Endodermal cell (in vitro differentiated cells): ENCODE data around the gene CADM1. TPM values are rescaled to one million over a fixed set of nuclear protein-coding genes. Genes with fewer than 3 reads are reported as not detected.
A peak's percentile ranks its signal among the peaks of the same experiment; 100 is the strongest.

Experiments used
- DNase-seq: peaks from one replicate; pipeline ENCODE4 v3.0.0-alpha.2; 2017
- H3K27ac ChIP-seq: 2 replicates; pipeline ENCODE4 v1.5.1; 2013; ENCODE audit warnings: mild to moderate bottlenecking, low read depth, low read length, moderate library complexity
- H3K27me3 ChIP-seq: 2 replicates; pipeline ENCODE4 v1.6.1; 2013; ENCODE audit warnings: mild to moderate bottlenecking, low read length, moderate library complexity; ENCODE audit not compliant: insufficient read depth, control insufficient read depth, poor library complexity, severe bottlenecking
- H3K36me3 ChIP-seq: 2 replicates; pipeline ENCODE4 v1.7.0; 2013; ENCODE audit warnings: mild to moderate bottlenecking, low read length, moderate library complexity; ENCODE audit not compliant: control insufficient read depth, insufficient read depth
- H3K4me1 ChIP-seq: one replicate; pipeline ENCODE4 v1.7.0; 2013; ENCODE audit warnings: low read length; ENCODE audit not compliant: control insufficient read depth, insufficient read depth
- H3K4me3 ChIP-seq: 2 replicates; pipeline ENCODE4 v1.5.1; 2013; ENCODE audit warnings: mild to moderate bottlenecking, low read length, moderate library complexity
- H3K9ac ChIP-seq: 2 replicates; pipeline ENCODE4 v1.6.1; 2013; ENCODE audit warnings: mild to moderate bottlenecking, low read length, moderate library complexity; ENCODE audit not compliant: poor library complexity, severe bottlenecking; ENCODE audit errors: extremely low read depth
- H3K9me3 ChIP-seq: 2 replicates; pipeline ENCODE4 v1.6.1; 2013; ENCODE audit warnings: mild to moderate bottlenecking, low read length, moderate library complexity; ENCODE audit not compliant: control insufficient read depth
- H3K27ac Mint-ChIP-seq: 2 replicates; pipeline ENCODE4 v1.8.0; 2020; ENCODE audit warnings: mixed read lengths
- H3K27me3 Mint-ChIP-seq: 2 replicates; pipeline ENCODE4 v1.8.0; 2021; ENCODE audit warnings: mild to moderate bottlenecking, mixed read lengths; ENCODE audit not compliant: insufficient read depth
- H3K36me3 Mint-ChIP-seq: 2 replicates; pipeline ENCODE4 v1.8.0; 2020; ENCODE audit warnings: low read depth, mixed read lengths
- H3K4me1 Mint-ChIP-seq: 2 replicates; pipeline ENCODE4 v1.8.0; 2020; ENCODE audit warnings: mixed read lengths
- H3K4me3 Mint-ChIP-seq: 2 replicates; pipeline ENCODE4 v1.8.0; 2020; ENCODE audit warnings: mild to moderate bottlenecking, moderate library complexity, mixed read lengths
- H3K9me3 Mint-ChIP-seq: 2 replicates; pipeline ENCODE4 v1.8.0; 2020; ENCODE audit warnings: mild to moderate bottlenecking, mixed read lengths
- CTCF ChIP-seq: fragments of 200-600 bp; sonication (generic); conservative IDR thresholded peaks from 2 replicates; pipeline ENCODE4 v1.5.0; 2021; ENCODE audit warnings: antibody characterized with exemption, mild to moderate bottlenecking
- WGBS, 2 experiments: methylation state at CpG; one replicate each; pipeline versions ENCODE4 v1.1.5 to v1.1.7; 2013; ENCODE audit warnings: missing lambda C conversion rate in 2 of 2, mixed read lengths in 1 of 2; ENCODE audit not compliant: insufficient coverage in 1 of 2, insufficient read length in 1 of 2; 5-methylcytosine and 5-hydroxymethylcytosine counted together
- total RNA-seq, 2 donors: library from RNA; stranded (reverse); fragmentation: NEBNext Ultra II Directional in 1 of 2; extraction: Animal tissue kit (Norgen Biotek cat#: 25700) in 1 of 2; gene quantifications; 2 replicates in 1 of 2; 3 replicates in 1 of 2; pipeline ENCODE4 v1.2.1, GENCODE V29; 2021

Gene CADM1
- total RNA-seq, 2 donors from 2014 or later: 76.3 to 88.2 TPM

DNA sequence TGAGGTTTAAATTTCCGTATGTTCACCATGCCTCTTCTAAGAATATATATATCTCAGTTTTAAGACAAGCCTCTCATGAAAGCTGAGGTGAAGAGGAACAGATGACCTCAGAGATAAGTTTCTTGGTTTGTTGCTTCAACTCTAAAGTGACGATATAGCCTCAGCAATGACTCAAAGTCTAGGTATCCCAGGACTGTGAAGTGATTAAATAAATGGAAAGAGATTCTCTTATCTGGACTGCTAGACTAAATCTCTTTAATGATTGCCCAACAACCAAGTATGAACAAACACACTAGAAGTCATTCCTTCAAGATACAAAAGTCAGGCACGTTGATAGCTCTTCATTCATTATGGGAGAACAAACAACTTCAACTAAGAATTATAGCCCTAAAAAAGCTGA, 15.3 kb downstream of the CADM1 start:
- H3K27ac ChIP-seq: no peak overlapping the region
- H3K4me3 ChIP-seq: no peak overlapping the region
- no peak for TF ChIP-seq CTCF
- Mint-ChIP-seq H3K4me1 (peaks cover 28% of the 10 kb centered on the region), H3K9me3 (peaks cover 3% of the 10 kb centered on the region), H3K4me3 (no peak overlapping the region), H3K36me3 (peaks cover 12% of the 10 kb centered on the region), H3K27ac (no peak overlapping the region), H3K27me3 (peaks cover 3% of the 10 kb centered on the region)
- 56 to 58% methylated on average over 3 of the region's 3 CpGs for WGBS, 2 experiments
- H3K9ac ChIP-seq: no peak overlapping the region
- no peaks in the 10 kb centered on the region for H3K4me1 ChIP-seq
- H3K27me3 ChIP-seq: peaks cover under 1% of the 10 kb centered on the region
- H3K9me3 ChIP-seq: peaks cover 10% of the 10 kb centered on the region
- DNase-seq: no peak
- no peaks in the 10 kb centered on the region for H3K36me3 ChIP-seq

GRCh38 chr11:115481528-115481927, 22.7 kb downstream of the CADM1 start:
- peaks cover 10% of the 10 kb centered on the region for H3K36me3 Mint-ChIP-seq
- Histone ChIP-seq H3K9ac (no peak overlapping the region), H3K4me1 (peaks cover 21% of the 10 kb centered on the region), H3K4me3 (peak overlapping the region; percentile 44), H3K27me3 (peaks cover 8% of the 10 kb centered on the region), H3K27ac (no peak overlapping the region), H3K9me3 (peaks cover 6% of the 10 kb centered on the region), H3K36me3 (no peaks in the 10 kb centered on the region)
- 81 to 96% methylated on average over 2 of the region's 2 CpGs for WGBS, 2 experiments
- H3K27ac Mint-ChIP-seq: no peak overlapping the region
- TF ChIP-seq CTCF: no peak
- peaks cover 6% of the 10 kb centered on the region for H3K27me3 Mint-ChIP-seq
- H3K4me3 Mint-ChIP-seq: no peak overlapping the region
- no peak for DNase-seq
- peaks cover 50% of the 10 kb centered on the region for H3K4me1 Mint-ChIP-seq
- peaks cover 3% of the 10 kb centered on the region for H3K9me3 Mint-ChIP-seq

DNA sequence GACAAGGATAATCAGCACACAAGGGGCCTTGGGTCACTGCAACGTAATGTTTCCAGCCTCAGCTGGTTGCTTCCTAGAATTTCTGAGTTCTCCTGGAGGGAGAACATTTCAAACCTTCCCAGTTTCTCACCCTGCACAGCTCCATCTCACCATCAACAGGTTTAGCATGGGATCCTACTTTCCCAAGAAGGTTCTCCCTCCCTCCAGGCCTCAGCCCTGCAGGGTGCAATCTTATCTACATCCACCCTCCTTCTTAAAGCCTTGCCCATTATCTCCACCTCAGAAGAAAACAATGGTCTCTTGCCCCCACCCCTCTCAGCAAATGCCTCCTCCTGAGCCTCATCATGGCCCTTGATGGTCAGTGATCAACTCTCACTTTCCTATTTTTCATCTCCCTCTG, 23.6 kb downstream of the CADM1 start:
- Histone ChIP-seq H3K9me3 (no peaks in the 10 kb centered on the region), H3K27ac (no peak overlapping the region), H3K4me1 (peaks cover 21% of the 10 kb centered on the region), H3K36me3 (no peaks in the 10 kb centered on the region), H3K4me3 (peak overlapping the region; percentile 44), H3K27me3 (peaks cover 8% of the 10 kb centered on the region), H3K9ac (no peak overlapping the region)
- 58 to 89% methylated on average over 1 of the region's 1 CpG for WGBS, 2 experiments
- H3K27ac Mint-ChIP-seq: peak overlapping the region; percentile 20
- H3K9me3 Mint-ChIP-seq: peaks cover 3% of the 10 kb centered on the region
- H3K27me3 Mint-ChIP-seq: peaks cover 6% of the 10 kb centered on the region
- peaks cover 55% of the 10 kb centered on the region for H3K4me1 Mint-ChIP-seq
- H3K4me3 Mint-ChIP-seq: no peak overlapping the region
- peaks cover 6% of the 10 kb centered on the region for H3K36me3 Mint-ChIP-seq
- no peak for TF ChIP-seq CTCF
- peak; percentile 84 for DNase-seq
